ENCODE measurements around the gene TGOLN2.
"Not testable (repeated sequence)": the region's sequence is repeated elsewhere in the genome, so short reads cannot be mapped to it uniquely, and the experiment has no call there.

TGOLN2 gene

GRCh38 chr2:85340034-85340892 lies 12.5 kb upstream of the TGOLN2 start:
- no peak for DNase-seq (ENCODE audit: low read depth)

- no peak for DNase-seq (ENCODE audit: low read depth)
Measured at GRCh38 chr2:85334928-85335327, 7.1 kb upstream of the TGOLN2 start.

GRCh38 chr2:85333877-85334276 lies 6.1 kb upstream of the TGOLN2 start:
- DNase-seq (ENCODE audit: low read depth), result not testable (repeated sequence)

- DNase-seq (ENCODE audit: low read depth), result no peak
Measured at GRCh38 chr2:85330839-85331636, 3.2 kb upstream of the TGOLN2 start.

GRCh38 chr2:85329701-85330100 lies 1.9 kb upstream of the TGOLN2 start:
- DNase-seq (ENCODE audit: low read depth), result not testable (repeated sequence)

- no peak for DNase-seq (ENCODE audit: low read depth)
Measured at GRCh38 chr2:85329181-85329651, 1.4 kb upstream of the TGOLN2 start.

GRCh38 chr2:85327160-85327821 lies 498 bp downstream of the TGOLN2 start:
- no peak for DNase-seq (ENCODE audit: low read depth)

GRCh38 chr2:85326406-85327159 lies 1.2 kb downstream of the TGOLN2 start:
- DNase-seq (ENCODE audit: low read depth), result no peak

- DNase-seq (ENCODE audit: low read depth), result no peak
Measured at GRCh38 chr2:85325466-85325811, 2.4 kb downstream of the TGOLN2 start.

- no peak for DNase-seq (ENCODE audit: low read depth)
Measured at GRCh38 chr2:85324639-85325465, 2.9 kb downstream of the TGOLN2 start.

- DNase-seq (ENCODE audit: low read depth), result not testable (repeated sequence)
Measured at GRCh38 chr2:85323988-85324367, 3.8 kb downstream of the TGOLN2 start.

GRCh38 chr2:85323351-85323987 lies 4.3 kb downstream of the TGOLN2 start:
- DNase-seq (ENCODE audit: low read depth), result no peak

- DNase-seq (ENCODE audit: low read depth), result no peak
Measured at GRCh38 chr2:85319796-85320195, 8.0 kb downstream of the TGOLN2 start.

- DNase-seq (ENCODE audit: low read depth), result peak; percentile 66
Measured at GRCh38 chr2:85318222-85319074, 9.3 kb downstream of the TGOLN2 start.

- not testable (repeated sequence) for DNase-seq (ENCODE audit: low read depth)
Measured at GRCh38 chr2:85315921-85316320, 11.9 kb downstream of the TGOLN2 start.

GRCh38 chr2:85314884-85315242 lies 12.9 kb downstream of the TGOLN2 start:
- DNase-seq (ENCODE audit: low read depth), result no peak

- DNase-seq (ENCODE audit: low read depth), result no peak
Measured at GRCh38 chr2:85312404-85312803, 15.4 kb downstream of the TGOLN2 start.

GRCh38 chr2:85310330-85310729 lies 17.5 kb downstream of the TGOLN2 start:
- no peak for DNase-seq (ENCODE audit: low read depth)

GRCh38 chr2:85309699-85310321 lies 18.0 kb downstream of the TGOLN2 start:
- DNase-seq (ENCODE audit: low read depth), result no peak

Data from fibroblast of the conjunctiva (primary cell).